GM19043 (cell line): ENCODE results near the gene RPTOR.

ENCODE experiments used
- ATAC-seq: cut with Tn5 transposase; IDR thresholded peaks from one replicate; pipeline ENCODE4 v1.9.1; 2021; ENCODE audit warnings: low read depth; ENCODE audit not compliant: unreplicated experiment

Gene RPTOR

DNA sequence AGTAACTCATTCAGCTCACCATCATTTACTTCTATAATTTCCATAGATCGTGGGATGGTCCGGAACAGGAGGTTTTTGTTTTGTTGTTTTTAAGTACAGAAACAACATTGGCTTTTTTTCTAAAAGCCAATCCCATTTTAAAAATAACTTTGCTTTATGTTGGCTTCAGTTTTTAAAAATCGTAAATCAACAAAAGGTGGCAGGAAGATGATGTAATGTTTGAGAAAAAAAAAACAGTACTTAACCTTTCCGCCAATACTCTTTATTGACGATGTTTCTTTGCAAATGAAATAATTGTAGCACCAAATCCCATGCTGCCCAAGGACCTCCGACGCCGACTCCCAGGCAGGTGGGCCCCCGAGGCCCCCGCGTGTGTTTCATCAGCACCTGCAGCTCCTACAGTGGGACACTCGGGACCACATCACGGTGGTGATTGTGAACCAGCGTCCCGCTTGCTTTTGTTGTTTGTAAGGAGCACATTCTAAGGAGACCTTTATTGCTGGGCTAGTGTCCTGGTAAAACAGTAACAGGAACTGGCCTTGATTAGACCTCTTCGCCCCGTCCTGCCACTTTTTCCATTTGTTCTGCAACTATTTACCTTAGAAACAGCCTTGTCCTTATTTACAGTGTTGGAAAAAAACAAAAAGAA is 306.8 kb downstream of the RPTOR start:
- no peak for ATAC-seq

DNA sequence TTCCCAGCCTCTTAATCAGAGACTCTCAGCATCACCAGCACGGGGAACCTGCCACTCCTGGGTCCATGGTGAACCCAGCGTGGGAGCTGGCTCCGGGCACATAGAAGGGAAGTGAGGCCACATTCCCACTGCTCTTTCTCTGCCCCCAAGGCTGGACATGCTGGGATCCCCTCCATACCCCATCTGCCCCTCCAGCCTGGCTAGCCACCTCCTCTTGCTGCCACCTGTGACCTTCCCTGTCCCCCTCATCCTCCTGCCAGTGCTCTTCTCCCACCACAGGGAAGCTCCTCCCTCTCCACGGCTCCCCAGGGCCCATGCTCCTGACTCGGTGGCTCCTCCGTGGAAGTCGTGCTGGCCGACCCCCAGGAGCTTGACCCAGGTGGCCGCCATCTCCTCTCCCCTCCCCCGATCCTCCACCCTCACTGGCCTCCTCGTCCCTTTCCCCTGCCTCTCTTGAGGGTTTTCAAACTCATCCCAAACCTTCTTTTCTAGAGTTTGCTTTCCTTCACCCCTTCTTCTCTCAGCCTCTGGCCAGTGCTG is 307.9 kb downstream of the RPTOR start:
- ATAC-seq, result no peak

DNA sequence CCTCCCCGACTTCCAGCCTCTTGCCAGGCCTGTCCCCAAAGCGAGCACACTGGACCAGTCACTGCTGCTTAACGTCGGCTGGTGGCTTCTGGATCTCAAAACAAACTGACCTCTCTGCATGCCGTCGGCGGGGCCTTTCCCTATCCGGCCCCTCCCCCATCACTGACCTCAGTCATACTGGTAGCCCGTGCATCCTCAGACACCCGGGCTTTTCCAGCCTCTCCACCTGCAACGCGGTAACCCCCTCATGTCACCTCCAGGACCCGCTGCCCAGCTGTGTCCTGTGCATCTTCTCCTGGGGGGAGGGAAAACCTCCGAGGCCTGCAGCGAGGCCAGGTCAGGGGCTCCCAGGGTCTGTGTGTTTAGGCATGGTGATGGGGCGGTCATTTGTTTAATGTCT is 308.4 kb downstream of the RPTOR start:
- ATAC-seq, result no peak

DNA sequence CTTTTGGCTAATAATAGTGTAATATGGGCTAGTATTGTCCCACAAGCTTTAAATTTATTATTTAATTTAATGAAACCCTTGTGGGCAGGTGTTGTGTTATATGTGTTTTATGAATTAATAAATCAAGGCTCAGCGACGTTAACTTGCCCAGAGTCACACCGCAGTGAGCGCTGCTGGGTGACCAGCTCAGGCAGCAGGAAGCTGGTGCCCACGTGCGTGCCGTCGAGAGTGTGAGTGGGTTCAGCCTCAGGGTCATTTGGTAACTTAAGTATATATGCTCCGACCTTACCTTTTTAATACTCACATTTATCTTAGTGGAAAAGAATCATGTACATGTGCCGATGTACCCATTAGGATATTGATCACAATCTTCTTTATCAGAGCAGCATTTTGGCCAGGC is 309.6 kb downstream of the RPTOR start:
- no peak for ATAC-seq

DNA sequence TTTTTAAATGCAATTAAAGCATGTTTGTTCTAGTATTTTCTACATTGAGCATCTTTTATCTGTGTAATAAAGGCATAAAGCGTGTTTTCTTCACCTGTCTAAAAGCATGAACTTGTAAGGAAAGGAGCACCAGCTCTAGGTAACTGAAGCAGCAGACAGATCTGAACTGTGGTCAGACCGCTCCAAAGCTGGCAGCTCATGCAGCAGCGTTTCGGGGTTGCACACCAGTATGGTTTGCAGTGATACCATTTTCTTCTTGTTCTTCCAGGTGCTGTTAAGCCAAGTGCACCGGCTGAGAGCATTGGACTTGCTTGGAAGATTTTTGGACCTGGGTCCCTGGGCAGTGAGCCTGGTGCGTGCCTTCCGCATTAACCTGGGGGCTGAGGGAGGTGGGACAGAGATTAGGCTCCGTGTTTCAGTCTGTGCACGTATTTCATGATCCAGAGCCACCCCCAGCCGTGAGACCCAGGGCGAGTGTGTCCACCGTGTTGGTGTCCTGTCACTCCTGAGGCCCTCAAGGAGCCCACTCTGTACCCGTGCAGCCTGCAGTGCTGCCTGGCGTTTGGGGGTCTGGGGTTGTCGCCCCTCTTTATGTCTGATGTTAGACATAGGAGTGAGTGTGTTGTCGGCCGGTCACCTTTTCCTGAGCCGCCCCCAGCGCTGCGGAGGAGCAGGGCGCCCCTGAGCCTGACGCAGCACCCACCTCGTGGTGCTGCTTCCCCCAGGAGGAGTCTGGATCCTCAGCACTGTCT is 310.7 kb downstream of the RPTOR start:
- ATAC-seq, result no peak

- peak; percentile 77 for ATAC-seq
Observed at GRCh38 chr17:80855948-80856862, 311.6 kb downstream of the RPTOR start.

- ATAC-seq, result peak; percentile 13
Observed at GRCh38 chr17:80856863-80857755, 312.5 kb downstream of the RPTOR start.

DNA sequence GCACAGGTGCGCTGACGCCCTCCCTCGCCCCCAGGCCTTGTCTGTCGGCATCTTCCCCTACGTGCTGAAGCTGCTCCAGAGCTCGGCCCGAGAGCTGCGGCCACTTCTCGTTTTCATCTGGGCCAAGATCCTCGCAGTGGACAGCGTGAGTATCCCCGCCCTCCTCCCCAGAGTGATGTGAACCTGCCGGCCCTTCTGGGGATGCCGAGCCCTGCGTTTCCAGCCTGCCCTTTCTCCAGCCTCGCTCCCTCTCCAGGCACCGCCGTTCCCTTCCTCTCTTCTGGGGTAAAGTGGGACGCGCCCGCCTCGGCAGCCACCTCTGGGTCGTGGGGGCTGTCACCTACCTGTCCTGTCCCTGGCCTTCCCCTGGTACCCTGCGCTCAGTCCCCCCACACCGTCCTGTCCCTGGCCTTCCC is 313.1 kb downstream of the RPTOR start:
- ATAC-seq, result no peak

- no peak for ATAC-seq
Observed at GRCh38 chr17:80858301-80859001, 313.8 kb downstream of the RPTOR start.

DNA sequence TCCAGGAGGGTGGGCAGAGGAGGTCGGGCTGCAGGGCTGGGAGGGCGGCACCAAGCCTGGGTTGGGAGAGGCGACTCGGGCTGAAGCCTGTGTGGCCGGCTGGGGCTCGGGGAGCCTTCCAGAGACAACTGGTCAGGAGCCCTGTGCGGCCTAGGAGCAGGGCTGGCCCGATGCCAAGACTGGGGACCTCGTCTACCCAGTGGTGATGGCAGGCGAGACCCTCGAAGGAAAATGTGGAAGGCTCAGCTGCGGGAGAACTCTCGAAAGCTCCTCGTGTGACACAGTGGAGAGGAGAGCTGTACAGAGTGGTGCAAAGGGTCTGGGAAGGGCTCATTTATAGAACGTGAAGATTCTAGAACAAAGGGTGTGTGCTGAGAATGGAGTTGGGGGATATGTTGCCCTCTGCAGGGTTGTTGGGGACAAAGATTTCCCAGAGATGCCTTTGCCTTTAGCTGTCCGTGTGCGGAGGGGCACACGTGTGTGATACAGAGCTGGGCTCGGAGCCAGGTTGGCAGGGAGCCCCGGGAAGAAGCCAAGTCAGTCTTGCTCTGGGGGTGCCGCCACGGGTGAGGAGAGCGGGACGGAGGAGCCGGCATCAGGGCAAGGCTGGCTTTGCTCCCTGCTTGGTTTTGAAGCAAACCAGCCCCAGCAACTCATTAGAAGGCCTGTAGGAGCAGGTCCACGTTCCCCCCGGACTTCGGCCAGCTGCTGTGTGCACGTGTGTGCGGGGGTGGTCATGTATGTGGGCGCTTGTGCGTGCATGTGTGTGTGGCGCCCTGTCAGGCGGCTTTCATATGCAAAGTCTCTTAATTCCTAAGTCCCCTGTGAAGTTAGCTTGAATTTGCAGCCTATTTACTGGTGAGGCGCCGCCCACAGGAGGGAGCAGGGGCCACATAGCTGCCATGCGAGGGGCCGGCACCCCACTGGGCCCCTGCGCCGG is 314.6 kb downstream of the RPTOR start:
- ATAC-seq, result no peak

- ATAC-seq, result no peak
Observed at GRCh38 chr17:80860101-80860671, 315.5 kb downstream of the RPTOR start.

DNA sequence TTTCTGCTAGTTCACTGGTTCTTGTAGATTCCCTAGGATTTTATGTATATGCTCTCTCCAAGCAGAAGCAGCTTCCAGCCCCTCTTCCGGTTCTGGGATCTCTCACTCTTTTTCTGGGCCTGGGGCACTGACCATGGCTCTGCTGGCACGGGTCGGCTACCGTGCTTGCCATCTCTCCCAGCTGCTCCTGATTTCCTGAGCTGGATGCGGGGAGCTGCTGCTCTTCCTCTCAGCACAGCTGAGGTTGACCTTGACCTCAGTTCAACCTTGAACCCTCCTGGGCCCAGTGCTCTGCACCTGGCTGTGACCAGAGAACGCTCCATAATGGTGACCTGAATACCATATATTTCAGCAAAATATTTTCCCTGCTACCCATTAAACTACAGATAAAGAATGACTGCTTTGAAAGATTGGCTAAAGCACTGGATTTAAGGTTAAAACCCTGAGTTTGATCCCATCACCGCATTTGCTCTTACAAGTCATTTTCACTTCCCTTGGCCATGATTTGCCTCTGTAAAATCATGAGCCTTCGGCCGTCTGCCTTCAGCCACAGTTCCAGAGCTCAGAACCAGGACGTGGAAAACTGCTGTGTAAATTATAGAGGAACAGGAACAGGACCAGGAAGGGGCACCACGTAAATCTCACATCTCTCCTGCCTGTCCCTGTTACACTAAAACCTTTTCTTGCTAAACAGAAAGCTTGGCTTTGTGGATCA is 316.2 kb downstream of the RPTOR start:
- ATAC-seq, result no peak

- no peak for ATAC-seq
Observed at GRCh38 chr17:80861418-80861815, 316.8 kb downstream of the RPTOR start.

GRCh38 chr17:80861892-80862291 is 317.3 kb downstream of the RPTOR start:
- ATAC-seq, result no peak

- ATAC-seq, result no peak
Observed at GRCh38 chr17:80862481-80862961, 317.9 kb downstream of the RPTOR start.

DNA sequence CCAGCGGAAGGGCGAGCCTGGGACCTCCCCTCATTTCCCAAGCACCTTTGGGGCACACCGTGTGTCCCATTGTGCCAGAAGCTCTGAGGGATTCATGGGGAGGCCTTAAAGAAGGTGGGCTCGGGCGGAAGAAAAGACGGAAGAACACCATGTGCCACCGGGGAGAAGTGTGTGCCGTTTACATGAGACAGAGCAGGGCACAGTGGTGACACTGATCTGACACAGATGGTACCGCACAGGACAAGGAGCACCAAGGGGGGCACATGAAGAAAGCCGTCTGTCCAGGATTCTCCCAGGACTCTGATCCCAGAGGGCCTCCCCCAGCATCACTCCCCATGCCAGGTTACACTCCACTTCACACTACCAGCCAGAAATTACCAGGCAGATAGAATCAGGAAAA is 318.3 kb downstream of the RPTOR start:
- no peak for ATAC-seq

- ATAC-seq, result no peak
Observed at GRCh38 chr17:80863626-80864025, 319.0 kb downstream of the RPTOR start.
